HG03066 (cell line): ENCODE results near the gene OSBPL3.
"Not testable (repeated sequence)": the region's sequence is repeated elsewhere in the genome, so short reads cannot be mapped to it uniquely, and the experiment has no call there.

Experiments used
- ATAC-seq: cut with Tn5 transposase; IDR thresholded peaks from one replicate; pipeline ENCODE4 v1.9.1; 2021; ENCODE audit warnings: low read depth; ENCODE audit not compliant: unreplicated experiment

OSBPL3 gene

GRCh38 chr7:24816868-24817267 lies 163.1 kb downstream of the OSBPL3 start:
- no peak for ATAC-seq

DNA sequence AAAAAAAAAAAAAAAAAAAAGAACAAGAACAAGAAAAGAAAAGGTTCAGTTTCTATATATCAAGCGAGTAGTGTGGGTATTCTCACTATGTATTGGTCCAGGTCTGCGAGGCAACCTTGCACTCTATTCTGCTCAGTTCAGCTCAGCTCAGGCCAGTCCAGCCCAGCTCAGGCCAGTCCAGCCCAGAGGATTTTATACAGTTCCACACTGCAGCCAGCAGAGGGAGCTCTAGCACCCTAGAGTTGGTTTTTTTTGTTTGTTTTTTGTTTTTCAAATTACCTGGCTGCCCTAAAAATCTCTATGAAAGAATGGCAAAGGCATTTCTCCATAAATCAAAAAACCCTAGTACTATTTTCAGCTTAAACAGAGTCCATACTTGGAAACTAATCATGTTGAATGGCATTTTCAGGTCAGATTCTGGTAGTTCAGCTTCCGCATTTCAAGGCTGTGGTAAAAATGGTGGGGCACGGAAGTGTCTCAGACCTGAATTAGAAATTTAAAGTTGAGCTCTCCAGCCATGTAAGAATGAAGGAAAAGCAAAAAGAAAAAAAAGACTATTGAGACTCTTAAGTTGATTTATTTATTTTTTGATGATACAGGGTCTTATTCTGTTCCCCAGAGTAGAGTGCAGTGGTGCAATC lies 167.6 kb downstream of the OSBPL3 start:
- no peak for ATAC-seq

GRCh38 chr7:24808518-24808917 lies 171.5 kb downstream of the OSBPL3 start:
- ATAC-seq, result no peak

DNA sequence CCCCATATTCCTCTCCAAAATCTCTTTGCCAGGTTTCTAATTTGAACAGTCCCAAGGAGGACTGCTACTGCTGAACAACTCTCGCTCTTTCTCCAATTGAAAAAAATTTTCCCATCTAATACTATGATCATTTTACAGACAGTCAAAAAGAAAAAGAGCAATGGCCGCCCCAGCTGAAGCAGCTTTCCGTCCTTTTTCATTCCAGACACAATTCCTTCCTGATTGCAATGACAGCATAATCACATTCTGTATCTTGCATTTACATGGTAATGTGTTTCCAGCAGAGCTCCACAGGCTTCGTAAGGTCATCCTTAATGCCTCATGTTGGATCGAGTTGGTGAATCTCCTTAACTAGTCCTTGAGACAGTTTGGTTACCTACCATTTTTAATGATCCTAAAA lies 177.7 kb downstream of the OSBPL3 start:
- no peak for ATAC-seq

DNA sequence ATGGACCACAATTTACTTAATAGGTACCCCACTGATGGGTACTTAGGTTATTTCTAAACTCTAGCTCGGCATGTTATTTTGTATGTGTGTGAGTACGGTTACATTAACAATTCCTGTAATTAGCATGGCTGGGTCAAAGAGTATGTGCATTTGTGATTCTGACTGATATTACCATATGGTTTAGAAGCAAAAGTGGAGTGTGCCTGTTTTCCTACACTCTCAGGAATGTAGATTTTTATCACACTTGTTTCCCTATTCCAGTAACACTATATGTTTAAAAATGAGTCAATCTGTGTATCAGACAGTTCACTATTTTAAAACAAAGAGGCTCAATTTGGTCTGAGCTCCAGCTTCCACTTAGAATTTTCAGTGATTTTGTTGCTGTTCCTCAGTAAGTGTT lies 178.1 kb downstream of the OSBPL3 start:
- no peak for ATAC-seq

- no peak for ATAC-seq
Measured at GRCh38 chr7:24800667-24801066, 179.3 kb downstream of the OSBPL3 start.

DNA sequence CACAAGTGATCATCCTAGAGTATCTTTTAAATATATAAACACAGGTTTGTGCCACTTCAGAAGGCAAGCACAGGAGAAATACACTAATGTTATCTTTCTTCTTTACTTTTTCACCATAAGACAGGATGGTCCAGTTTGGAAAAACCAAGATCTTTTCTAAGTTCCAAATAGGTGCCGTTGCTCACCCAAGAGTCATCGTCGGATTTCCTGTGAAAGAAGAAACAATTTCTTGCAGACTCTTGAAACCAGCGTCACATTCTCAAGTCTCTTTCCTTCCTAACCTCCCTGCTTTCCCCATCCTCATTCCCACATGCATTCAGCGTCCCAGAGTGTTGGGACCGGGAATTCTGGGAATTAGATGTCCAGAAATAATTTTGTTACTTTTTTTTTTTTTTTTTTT lies 179.9 kb downstream of the OSBPL3 start:
- ATAC-seq, result no peak

- no peak for ATAC-seq
Measured at GRCh38 chr7:24799506-24799905, 180.5 kb downstream of the OSBPL3 start.

GRCh38 chr7:24798261-24798660 lies 181.7 kb downstream of the OSBPL3 start:
- ATAC-seq, result no peak

DNA sequence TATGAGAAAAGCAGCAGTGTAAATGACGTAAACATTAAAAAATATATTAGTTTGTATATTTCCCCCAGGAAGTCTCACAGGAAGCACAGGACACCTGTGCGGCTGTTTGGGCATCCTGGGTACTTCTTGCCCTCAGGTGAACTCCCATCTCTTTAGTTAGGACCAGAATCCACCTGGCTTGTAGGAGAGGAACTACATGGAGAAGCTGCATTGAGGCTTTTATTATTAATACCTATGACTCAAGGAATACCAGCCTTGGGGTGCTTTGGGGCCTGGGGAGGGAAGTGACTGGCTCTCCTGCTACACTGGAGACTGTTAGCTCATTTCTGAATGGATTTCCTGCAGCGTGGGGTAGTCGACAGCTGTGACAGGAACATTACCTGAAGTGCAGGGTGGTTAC lies 182.7 kb downstream of the OSBPL3 start:
- no peak for ATAC-seq

DNA sequence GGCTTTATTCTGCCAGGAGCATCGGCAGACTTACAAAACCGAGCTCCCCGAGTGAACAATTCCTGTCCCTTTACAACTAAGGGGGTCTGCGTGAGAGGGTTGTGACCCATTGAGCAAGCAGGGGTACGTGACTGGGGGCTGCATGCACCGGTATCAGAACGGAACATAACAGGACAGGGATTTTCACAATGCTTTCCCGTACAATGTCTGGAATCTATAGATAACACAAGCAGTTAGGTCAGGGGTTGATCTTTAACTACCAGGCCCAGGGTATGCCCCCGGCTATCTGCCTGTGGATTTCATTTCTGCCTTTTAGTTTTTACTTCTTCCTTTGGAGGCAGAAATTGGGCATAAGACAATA lies 184.6 kb downstream of the OSBPL3 start:
- ATAC-seq, result no peak

- not testable (repeated sequence) for ATAC-seq
Measured at GRCh38 chr7:24794751-24795406, 185.1 kb downstream of the OSBPL3 start.

- ATAC-seq, result no peak
Measured at GRCh38 chr7:24793982-24794648, 185.9 kb downstream of the OSBPL3 start.

GRCh38 chr7:24788961-24789576 lies 190.9 kb downstream of the OSBPL3 start:
- no peak for ATAC-seq

DNA sequence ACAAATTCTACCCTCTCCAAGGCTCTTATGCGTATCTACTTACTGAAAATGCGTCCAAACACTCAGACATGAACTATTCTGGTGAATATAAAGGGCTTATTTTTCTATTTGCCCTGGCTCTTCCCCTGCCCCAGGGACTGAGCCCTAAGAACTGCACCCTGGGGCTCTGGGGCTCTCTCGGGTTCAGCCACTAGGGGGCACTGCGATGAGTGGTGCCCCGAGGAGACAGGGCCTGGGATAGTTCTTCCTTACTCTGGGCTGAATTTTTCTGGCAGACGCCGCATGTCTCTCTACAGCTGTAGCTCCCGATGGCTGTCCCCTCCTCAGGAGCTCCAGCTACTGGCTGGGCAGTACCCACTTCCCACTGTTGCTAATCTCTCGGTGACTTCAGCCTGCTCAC lies 191.9 kb downstream of the OSBPL3 start:
- ATAC-seq, result no peak

GRCh38 chr7:24786941-24787340 lies 193.0 kb downstream of the OSBPL3 start:
- ATAC-seq, result no peak

- no peak for ATAC-seq
Measured at GRCh38 chr7:24786306-24786705, 193.7 kb downstream of the OSBPL3 start.

DNA sequence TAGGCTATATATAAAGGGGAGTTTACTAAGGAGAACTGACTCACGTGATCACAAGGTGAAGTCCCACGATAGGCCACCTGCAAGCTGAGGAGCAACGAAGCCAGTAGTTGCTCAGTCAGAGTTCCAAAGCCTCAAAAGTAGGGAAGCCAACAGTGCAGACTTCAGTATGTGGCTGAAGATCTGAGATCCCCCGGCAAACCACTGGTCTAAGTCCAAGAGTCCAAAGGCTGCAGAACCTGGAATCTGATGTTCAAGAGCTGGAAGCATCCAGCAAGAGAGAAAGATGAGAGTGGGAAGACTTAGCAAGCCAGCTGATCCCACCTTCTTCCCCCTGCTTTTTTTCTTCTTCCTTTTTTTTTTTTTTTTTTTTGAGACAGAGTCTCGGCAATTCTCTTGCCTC lies 195.7 kb downstream of the OSBPL3 start:
- ATAC-seq, result no peak

DNA sequence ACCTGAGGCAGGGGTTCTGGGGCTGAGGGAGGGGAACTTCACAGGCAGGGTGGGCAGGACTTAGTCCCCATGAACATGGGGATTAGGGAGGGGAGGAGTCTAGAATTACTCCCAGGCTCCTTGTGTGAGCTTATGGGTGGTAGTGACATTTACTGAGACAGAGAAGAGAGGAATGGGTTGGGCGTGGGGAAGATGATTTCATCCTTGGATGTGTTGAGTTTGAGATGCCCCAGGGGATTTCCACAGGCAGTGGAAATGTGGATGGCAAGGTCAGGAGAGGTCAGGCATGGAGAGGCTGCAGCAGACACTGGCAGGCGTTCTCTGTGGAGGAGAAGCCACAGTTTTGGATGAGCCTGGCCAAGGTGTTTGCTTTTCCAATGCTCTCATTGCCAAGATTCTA lies 196.3 kb downstream of the OSBPL3 start:
- ATAC-seq, result no peak

GRCh38 chr7:24781106-24781505 lies 198.9 kb downstream of the OSBPL3 start:
- no peak for ATAC-seq

DNA sequence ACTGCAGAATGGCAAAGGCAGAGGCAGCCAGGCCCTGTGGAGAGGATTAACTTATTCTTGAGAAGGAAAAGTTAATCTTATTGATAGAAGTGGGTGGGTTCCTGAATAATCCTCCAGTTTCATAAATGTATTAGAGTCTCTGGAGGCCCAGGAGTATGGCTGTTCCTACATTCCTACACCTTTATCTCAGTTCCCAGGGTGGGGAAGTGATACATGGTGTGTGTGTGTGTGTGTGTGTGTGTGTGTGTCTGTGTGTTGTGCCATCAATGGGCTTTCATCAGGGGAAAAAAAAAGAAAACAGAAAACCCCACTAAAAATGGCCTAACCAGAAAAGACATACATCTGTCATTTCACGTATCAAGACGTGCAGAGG lies 200.7 kb downstream of the OSBPL3 start:
- ATAC-seq, result no peak
